ENCODE measurements around the gene WBP2. TPM values are rescaled to one million over a fixed set of nuclear protein-coding genes. Genes with fewer than 3 reads are reported as not detected.

Gene WBP2
- total RNA-seq, 2 experiments from 2014 or later: 79.1 to 80.6 TPM

DNA sequence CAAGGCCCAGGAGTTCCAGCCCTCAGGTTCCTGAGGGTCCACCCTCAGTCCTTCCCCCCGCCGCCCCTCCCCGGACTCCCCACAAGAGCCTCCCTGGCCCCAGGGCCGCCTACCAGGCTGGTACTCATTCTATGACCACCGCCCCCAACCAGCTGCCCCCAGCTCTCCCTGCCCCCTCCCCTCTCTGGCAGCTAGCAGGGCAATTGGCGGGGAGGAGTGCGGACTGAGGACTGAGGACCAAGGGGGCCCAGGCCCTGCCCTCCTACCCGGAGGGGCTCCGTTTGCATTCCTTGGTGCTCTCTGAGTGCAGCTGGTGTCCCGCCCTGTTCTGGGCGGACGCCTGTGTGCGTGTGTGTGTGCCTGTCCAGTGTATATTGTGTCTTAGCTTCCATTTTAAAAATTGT lies 30.0 kb downstream of the WBP2 start:
- POLR2A ChIA-PET: interaction anchor here (2.7 kb wide), 1 partner anchor 48 kb away, joined by 10 read pairs; no protein-coding TSS in a partner anchor
- CTCF ChIA-PET: interaction anchor here (0.6 to 3.1 kb wide), 7 partner anchors 9 to 77 kb away, joined by 3 to 15 read pairs (median 3); partner anchors contain the start of genes GALK1 and WBP2
- Mint-ChIP-seq H3K9me3 (no peaks in the 10 kb centered on the region), H3K36me3 (peaks cover 17% of the 10 kb centered on the region), H3K4me3 (no peak overlapping the region), H3K4me1 (ENCODE audit: low read depth) (peaks cover 27% of the 10 kb centered on the region), H3K27me3 (no peaks in the 10 kb centered on the region), H3K27ac (peak overlapping the region; percentile 19)
- intact Hi-C loops (cut with micrococcal nuclease): no loop called here
- DNase-seq: no peak

DNA sequence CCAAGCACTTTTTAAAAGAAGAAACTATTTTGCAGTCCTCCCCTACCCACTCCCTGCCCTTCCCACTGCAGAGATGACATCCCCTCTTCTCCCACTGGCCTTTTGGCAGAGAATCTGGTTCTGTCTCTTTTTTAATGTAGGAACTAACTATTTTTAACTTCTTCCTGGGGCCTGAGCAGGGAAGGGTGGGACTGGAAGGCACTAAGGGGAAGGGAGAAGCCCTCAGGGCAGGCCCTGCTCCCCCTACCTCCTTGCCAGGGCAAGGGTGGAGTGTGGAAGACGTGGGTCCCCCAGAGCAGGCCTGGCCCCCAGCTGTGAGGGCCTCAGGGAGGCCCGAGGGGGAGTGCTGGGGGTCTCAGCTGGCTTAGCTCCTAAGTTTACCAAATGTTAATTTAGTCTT lies 30.5 kb downstream of the WBP2 start:
- Mint-ChIP-seq H3K4me3 (no peak overlapping the region), H3K36me3 (peaks cover 13% of the 10 kb centered on the region), H3K27me3 (no peaks in the 10 kb centered on the region), H3K9me3 (no peaks in the 10 kb centered on the region), H3K27ac (no peak overlapping the region), H3K4me1 (ENCODE audit: low read depth) (peaks cover 27% of the 10 kb centered on the region)
- CTCF ChIA-PET: interaction anchor here (0.9 to 1.5 kb wide), 5 partner anchors 10 to 77 kb away, joined by 3 to 8 read pairs (median 3); partner anchors contain the start of gene GALK1
- intact Hi-C loops (cut with micrococcal nuclease): no loop called here
- POLR2A ChIA-PET: interaction anchor here (2.0 to 2.7 kb wide), 2 partner anchors 48 to 49 kb away, joined by 10 to 11 read pairs; no protein-coding TSS in a partner anchor
- DNase-seq: no peak

DNA sequence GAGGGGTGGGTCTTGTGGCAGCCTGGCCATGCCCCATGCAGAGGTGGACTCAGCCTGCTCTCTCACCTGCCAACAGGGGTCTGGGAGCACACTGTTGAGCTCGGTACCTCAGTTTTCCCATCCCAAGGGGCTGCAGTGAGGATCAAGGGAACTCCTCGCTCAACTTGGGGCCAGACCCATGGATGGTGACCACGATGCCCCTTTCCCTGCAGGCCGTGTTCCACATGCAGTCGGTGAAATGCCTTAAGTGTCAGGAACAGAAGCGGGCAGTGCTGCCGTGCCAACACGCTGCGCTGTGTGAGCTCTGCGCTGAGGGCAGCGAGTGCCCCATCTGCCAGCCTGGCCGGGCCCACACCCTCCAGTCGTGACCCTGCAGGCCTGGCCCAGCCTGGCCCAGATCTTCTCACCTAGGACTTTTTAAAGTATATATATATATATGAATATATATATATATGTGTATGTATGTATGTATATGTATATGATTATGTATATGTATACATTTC lies 31.0 kb downstream of the WBP2 start:
- H3K27me3 Mint-ChIP-seq: no peaks in the 10 kb centered on the region
- no peak for DNase-seq
- no peak overlapping the region for H3K4me3 Mint-ChIP-seq
- no peaks in the 10 kb centered on the region for H3K9me3 Mint-ChIP-seq
- CTCF ChIA-PET: interaction anchor here (0.8 to 2.6 kb wide), 4 partner anchors 10 to 70 kb away, joined by 3 to 7 read pairs (median 4); no protein-coding TSS in a partner anchor
- POLR2A ChIA-PET: interaction anchor here (0.9 to 2.0 kb wide), 2 partner anchors 15 to 49 kb away, joined by 3 to 11 read pairs; no protein-coding TSS in a partner anchor
- H3K4me1 Mint-ChIP-seq (ENCODE audit: low read depth): peaks cover 29% of the 10 kb centered on the region
- H3K27ac Mint-ChIP-seq: no peak overlapping the region
- H3K36me3 Mint-ChIP-seq: peaks cover 17% of the 10 kb centered on the region
- intact Hi-C loops (cut with micrococcal nuclease): no loop called here

DNA sequence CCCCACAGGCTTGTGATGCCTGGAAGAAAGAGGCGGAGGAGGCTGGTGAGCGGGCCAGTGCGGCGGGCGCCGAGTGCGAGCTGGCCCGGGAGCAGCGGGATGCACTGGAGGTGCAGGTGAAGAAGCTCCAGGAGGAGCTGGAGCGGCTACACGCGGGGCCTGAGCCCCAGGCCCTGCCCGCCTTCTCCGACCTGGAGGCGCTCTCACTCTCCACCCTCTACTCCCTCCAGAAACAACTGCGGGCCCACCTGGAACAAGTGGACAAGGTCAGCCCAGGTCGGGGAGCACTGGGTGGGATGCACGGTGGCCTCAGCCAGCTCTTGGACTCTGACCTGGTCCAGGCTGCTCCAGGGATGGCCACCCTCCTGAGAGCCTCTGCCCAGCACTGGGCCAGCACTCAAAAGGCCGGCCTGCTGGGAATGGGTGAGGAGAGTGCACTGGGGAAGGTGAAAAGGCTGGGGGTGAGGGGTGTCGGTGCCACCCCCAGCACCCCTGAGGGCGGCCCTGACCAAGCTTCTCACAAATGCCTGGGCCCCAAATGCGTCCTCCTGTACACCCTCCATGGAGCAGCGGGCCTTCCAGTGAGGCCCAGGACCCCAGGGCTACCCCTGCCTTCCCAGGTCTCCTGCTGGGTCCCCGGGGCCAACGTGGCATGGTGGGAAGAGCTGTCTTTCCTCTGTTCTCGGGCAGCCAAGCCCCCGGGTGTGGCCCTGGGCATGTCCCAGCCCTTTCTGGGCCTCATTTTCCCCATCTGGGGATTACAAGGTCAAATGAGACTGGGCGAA lies 31.7 kb downstream of the WBP2 start:
- Mint-ChIP-seq H3K9me3 (no peaks in the 10 kb centered on the region), H3K4me1 (ENCODE audit: low read depth) (peaks cover 29% of the 10 kb centered on the region), H3K36me3 (peaks cover 23% of the 10 kb centered on the region), H3K27me3 (no peaks in the 10 kb centered on the region), H3K27ac (no peak overlapping the region), H3K4me3 (no peak overlapping the region)
- POLR2A ChIA-PET: interaction anchor here (0.9 to 2.0 kb wide), 5 partner anchors 13 to 48 kb away, joined by 3 to 11 read pairs (median 4); no protein-coding TSS in a partner anchor
- intact Hi-C loops (cut with micrococcal nuclease): no loop called here
- CTCF ChIA-PET: interaction anchor here (0.8 to 2.6 kb wide), 3 partner anchors 38 to 70 kb away, joined by 3 to 7 read pairs (median 3); partner anchors contain the start of gene GALK1
- DNase-seq: no peak

DNA sequence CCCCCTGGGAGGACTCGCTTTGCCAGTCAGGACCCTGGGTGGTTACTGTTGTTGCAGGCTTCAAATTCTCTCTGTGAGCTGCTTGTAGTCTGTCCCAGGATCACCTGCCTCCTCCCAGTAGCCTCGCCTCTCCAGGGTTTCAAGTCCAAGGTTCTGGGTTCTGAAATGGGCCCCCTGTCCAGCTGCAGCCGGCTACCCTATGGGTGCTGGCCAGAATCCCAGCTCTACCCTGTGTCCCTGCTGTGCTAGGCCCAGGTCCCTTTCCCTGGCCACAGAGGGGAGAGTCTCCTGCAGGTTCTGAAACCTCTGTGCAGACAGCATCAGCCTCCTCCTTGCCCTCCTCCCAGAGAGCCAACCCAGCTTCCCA lies 32.4 kb downstream of the WBP2 start:
- H3K4me1 Mint-ChIP-seq (ENCODE audit: low read depth): peaks cover 23% of the 10 kb centered on the region
- peak overlapping the region; percentile 51 for H3K27ac Mint-ChIP-seq
- no peaks in the 10 kb centered on the region for H3K27me3 Mint-ChIP-seq
- peaks cover 22% of the 10 kb centered on the region for H3K36me3 Mint-ChIP-seq
- no peaks in the 10 kb centered on the region for H3K9me3 Mint-ChIP-seq
- H3K4me3 Mint-ChIP-seq: no peak overlapping the region
- no peak for DNase-seq
- ChIA-PET CTCF (interaction anchor here (1.0 to 2.7 kb wide), 5 partner anchors 8 to 69 kb away, joined by 3 to 11 read pairs (median 7); partner anchors contain the start of genes GALK1 and UNC13D), POLR2A (interaction anchor here (1.1 to 2.0 kb wide), 5 partner anchors 14 to 47 kb away, joined by 3 to 11 read pairs (median 4); partner anchors contain the start of gene WBP2)
- intact Hi-C loops (cut with micrococcal nuclease): no loop called here

DNA sequence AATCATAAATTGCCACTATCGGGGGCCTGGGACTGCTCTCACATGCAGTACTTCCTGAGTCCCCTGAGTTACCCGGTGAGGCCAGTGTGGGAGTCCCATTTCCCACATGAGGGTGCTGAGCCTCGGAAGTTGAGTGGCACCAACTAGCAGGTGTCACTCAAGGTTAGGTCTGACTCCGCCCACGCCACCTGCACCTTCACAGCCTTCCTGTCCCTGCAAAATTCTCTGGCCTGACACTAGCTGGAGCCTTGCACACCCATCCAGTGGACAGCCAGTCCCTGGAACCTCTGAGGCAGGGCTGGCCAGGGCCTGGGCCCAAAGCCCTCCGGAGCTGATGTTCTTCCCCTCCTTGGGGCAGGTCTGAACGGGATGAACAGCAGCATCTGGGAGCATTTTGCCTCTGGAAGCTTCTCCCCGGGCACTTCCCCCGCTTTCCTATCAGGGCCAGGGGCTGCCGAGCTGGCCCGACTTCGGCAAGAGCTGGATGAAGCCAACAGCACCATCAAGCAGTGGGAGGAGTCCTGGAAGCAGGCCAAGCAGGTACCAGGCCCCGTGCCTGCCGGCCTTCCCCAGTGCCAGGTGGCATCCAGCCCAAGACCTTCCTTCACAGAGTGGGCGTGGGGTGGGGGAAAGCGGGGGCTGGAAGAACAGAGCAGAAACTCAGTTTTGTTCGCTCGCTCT lies 32.9 kb downstream of the WBP2 start:
- DNase-seq: peak; percentile 52
- ChIA-PET CTCF (interaction anchor here (1.4 to 2.7 kb wide), 4 partner anchors 8 to 69 kb away, joined by 5 to 11 read pairs (median 8); partner anchors contain the start of gene UNC13D), POLR2A (interaction anchor here (1.1 to 1.8 kb wide), 5 partner anchors 12 to 45 kb away, joined by 3 to 6 read pairs (median 4); partner anchors contain the start of gene WBP2)
- intact Hi-C loops (cut with micrococcal nuclease): no loop called here
- Mint-ChIP-seq H3K4me1 (ENCODE audit: low read depth) (peaks cover 23% of the 10 kb centered on the region), H3K9me3 (no peaks in the 10 kb centered on the region), H3K27me3 (no peaks in the 10 kb centered on the region), H3K4me3 (no peak overlapping the region), H3K36me3 (peaks cover 22% of the 10 kb centered on the region), H3K27ac (peak overlapping the region; percentile 69)

DNA sequence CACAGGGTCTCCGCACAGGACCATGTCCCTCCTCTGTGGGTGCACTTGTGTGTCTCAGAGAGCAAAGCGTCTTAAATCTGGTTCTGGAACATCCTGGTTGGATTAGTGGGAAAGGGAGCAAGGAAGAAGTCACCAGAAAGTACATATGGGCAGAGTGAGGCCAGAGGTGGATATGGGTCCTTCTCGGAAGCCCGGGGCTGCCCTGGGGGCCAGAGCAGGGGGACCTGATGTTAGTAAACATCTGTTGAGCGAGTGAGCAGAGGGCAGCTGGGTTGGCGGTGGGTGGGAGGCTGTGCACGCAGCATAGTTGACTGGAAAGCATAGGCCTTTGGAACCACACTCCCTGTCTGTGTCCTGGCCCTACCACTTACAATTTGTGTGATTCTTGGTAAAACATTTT lies 33.6 kb downstream of the WBP2 start:
- Mint-ChIP-seq H3K4me1 (ENCODE audit: low read depth) (peaks cover 21% of the 10 kb centered on the region), H3K4me3 (no peak overlapping the region), H3K27ac (peak overlapping the region; percentile 69), H3K27me3 (no peaks in the 10 kb centered on the region), H3K36me3 (peaks cover 24% of the 10 kb centered on the region), H3K9me3 (no peaks in the 10 kb centered on the region)
- intact Hi-C loops (cut with micrococcal nuclease): no loop called here
- CTCF ChIA-PET: interaction anchor here (0.9 to 2.7 kb wide), 5 partner anchors 9 to 189 kb away, joined by 3 to 11 read pairs (median 5); partner anchors contain the start of genes SMIM5 and UNC13D
- POLR2A ChIA-PET: interaction anchor here (1.1 to 1.8 kb wide), 2 partner anchors 13 to 34 kb away, joined by 3 to 4 read pairs; partner anchors contain the start of gene WBP2
- no peak for DNase-seq

DNA sequence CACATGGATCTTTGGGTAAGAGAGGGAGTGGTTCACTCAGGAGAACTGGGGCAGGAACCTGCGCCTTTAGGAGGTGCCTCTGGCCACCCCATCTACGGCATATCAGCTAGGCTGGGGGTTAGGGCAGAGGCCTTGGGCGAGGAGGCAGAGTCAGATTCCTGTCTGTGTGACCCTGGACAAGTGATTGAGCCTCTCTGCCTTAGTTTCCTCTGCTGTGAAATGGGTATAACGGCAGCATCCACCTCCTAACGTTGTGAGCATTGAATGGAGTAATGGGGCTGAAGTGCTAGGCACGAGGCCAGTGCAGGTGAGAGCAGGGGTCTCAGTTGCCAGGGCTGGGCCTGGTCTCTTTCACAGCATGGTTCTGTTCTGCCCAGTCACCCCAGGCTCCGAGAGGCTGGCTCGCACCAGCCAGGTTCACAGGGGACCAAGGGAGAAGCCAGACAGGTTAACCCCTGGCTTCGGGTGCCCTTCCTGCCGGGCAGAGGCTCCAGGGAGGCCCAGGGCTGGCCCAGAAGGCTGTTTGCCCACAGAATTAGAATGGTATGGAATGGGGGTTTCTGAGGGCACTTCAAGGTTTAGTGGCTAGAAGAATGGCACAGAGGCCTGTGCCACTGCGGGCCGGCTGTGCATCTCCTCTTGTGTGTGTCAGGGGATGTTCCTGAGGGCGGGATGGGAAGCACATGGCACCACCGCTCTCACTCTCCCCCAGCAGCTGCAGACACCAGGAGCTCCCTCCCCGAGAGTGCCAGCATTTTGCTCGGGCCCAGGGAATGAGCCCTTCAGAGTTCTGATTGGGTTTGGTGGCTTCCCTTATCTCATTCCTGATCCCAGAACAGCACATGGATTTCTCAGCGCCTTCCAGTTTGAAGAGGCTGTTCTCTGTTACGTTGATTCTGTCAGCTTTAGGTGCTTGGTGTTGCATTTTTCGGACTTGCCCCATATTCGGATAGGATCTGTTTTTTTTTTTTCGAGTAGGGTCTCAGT lies 34.7 kb downstream of the WBP2 start:
- no peak overlapping the region for H3K4me3 Mint-ChIP-seq
- no peaks in the 10 kb centered on the region for H3K27me3 Mint-ChIP-seq
- ChIA-PET POLR2A (interaction anchor here (1.8 kb wide), 1 partner anchor 14 kb away, joined by 4 read pairs; no protein-coding TSS in a partner anchor), CTCF (interaction anchor here (0.9 to 2.7 kb wide), 5 partner anchors 10 to 188 kb away, joined by 3 to 11 read pairs (median 4); partner anchors contain the start of gene SMIM5)
- peaks cover 23% of the 10 kb centered on the region for H3K36me3 Mint-ChIP-seq
- H3K4me1 Mint-ChIP-seq (ENCODE audit: low read depth): peaks cover 21% of the 10 kb centered on the region
- no peaks in the 10 kb centered on the region for H3K9me3 Mint-ChIP-seq
- H3K27ac Mint-ChIP-seq: no peak overlapping the region
- intact Hi-C loops (cut with micrococcal nuclease): no loop called here
- no peak for DNase-seq

DNA sequence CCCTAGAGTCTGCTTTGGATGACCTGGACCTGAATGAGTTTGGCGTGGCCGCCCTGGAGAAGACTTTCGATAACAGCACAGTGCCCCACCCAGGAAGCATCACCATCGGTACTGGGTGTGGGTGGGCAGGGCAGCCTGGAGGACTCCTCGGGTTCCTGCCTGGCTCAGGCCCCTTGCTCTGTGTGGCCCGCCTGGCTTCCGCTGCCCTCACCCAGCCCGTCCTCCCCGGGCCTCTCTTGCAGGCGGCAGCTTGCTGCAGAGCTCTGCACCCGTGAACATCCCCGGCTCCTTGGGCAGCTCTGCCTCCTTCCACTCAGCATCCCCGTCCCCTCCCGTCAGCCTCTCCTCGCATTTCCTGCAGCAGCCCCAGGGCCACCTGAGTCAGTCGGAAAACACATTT lies 35.5 kb downstream of the WBP2 start:
- Mint-ChIP-seq H3K27me3 (no peaks in the 10 kb centered on the region), H3K36me3 (peaks cover 21% of the 10 kb centered on the region), H3K4me1 (ENCODE audit: low read depth) (peaks cover 21% of the 10 kb centered on the region), H3K27ac (no peak overlapping the region), H3K4me3 (no peak overlapping the region), H3K9me3 (no peaks in the 10 kb centered on the region)
- intact Hi-C loops (cut with micrococcal nuclease): no loop called here
- ChIA-PET CTCF (no interaction called here), POLR2A (no interaction called here)
- DNase-seq: no peak

DNA sequence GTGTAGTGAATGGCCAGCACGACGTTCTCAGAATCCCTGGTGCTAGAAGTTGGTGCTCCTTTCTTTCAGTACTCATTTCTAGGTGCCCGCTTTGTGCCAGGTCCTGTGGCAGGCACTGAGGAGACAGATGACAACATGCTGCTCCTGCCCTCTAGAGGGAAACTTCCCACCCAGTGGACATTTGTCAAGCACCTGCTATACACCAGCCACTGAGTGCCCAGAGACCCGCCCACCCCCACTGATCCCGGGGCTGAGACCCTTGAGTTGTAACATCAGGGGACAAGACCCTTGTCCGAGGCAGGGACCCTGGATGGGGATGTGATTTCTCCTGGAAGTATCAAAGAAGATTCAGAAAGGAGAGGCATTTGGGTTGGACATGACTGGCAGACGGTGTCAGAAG lies 36.0 kb downstream of the WBP2 start:
- POLR2A ChIA-PET: interaction anchor here (1.0 kb wide), 1 partner anchor 33 kb away, joined by 3 read pairs; no protein-coding TSS in a partner anchor
- DNase-seq: no peak
- Mint-ChIP-seq H3K4me3 (no peak overlapping the region), H3K27ac (no peak overlapping the region), H3K27me3 (no peaks in the 10 kb centered on the region), H3K4me1 (ENCODE audit: low read depth) (peaks cover 21% of the 10 kb centered on the region), H3K36me3 (peaks cover 21% of the 10 kb centered on the region), H3K9me3 (no peaks in the 10 kb centered on the region)
- intact Hi-C loops (cut with micrococcal nuclease): no loop called here
- CTCF ChIA-PET: interaction anchor here (1.1 to 1.3 kb wide), 2 partner anchors 9 to 55 kb away, joined by 3 to 4 read pairs; no protein-coding TSS in a partner anchor

All from activated CD4-positive, alpha-beta memory T cell treated with anti-CD3 and anti-CD28 coated beads for 36 hours (primary cell).